ENCODE results near the gene ITGAV.
A peak's percentile ranks its signal among the peaks of the same experiment; 100 is the strongest.

ITGAV gene

DNA sequence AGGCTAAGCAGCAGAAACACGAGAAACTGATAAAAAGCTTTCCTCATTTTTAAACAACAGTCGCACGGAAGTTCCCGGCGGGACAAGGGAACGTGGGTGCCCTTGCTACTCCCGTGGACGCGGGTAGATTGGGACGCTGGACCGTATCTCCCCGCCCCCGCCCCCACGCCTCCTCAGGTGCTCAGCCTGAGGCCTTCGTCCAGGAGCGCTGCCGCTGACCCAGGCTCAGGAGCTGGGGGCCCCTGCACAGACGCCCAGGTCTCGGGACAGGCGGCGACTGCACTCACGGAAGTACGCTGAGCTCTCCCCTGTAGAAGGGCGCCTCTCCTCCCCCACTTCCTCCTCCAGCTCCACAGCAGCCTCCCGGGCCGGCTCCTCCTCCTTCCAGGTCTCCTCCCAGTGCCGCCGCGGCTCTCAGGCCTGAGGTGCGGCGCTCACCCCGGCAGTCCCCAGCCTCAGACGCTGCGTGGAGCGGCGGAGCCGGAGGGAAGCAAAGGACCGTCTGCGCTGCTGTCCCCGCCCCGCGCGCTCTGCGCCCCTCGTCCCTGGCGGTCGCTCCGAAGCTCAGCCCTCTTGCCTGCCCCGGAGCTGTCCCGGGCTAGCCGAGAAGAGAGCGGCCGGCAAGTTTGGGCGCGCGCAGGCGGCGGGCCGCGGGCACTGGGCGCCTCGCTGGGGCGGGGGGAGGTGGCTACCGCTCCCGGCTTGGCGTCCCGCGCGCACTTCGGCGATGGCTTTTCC is at the start of gene ITGAV:
ITGAV (plus strand) TSS at position 445 of the 738 bp plus-strand sequence; CDS start at position 728, 283 bp downstream.
- ATAC-seq, result peak; percentile 99
- peak within 1 kb of the TSS; percentile 88 for H3K4me3 Mint-ChIP-seq
- H3K9me3 Mint-ChIP-seq, result no peaks in the 10 kb centered on the region
- peaks cover 31% of the 10 kb centered on the region for H3K4me1 Mint-ChIP-seq
- no peaks in the 10 kb centered on the region for H3K36me3 Mint-ChIP-seq (ENCODE audit: low read depth)
- H3K27ac Mint-ChIP-seq, result peak within 1 kb of the TSS; percentile 79
- H3K27me3 Mint-ChIP-seq, result no peaks in the 10 kb centered on the region
- peak; percentile 84 for DNase-seq

DNA sequence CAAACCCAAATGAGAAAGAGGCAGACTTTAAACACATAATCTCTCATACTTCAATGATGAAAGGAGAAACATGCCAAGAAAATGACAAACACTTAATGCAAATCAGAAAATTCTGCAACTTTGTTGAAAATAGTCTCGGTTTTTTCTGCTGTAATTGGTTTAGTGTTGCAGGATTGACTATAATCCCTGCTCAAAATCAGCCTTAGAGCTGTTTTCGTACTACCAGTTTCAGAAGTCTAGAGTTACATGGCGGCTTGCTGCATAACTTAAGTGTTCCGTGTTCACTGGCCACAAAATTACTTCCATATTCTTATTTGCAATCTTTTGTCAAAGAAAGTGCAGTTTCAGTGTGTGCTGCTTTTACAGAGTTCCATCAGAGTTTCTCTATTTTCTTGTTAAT is 48.9 kb upstream of the ITGAV start:
- Mint-ChIP-seq H3K27me3 (peaks cover 6% of the 10 kb centered on the region), H3K4me1 (no peaks in the 10 kb centered on the region), H3K4me3 (no peak overlapping the region), H3K27ac (no peak overlapping the region), H3K9me3 (no peaks in the 10 kb centered on the region), H3K36me3 (ENCODE audit: low read depth) (no peaks in the 10 kb centered on the region)
- DNase-seq (no peak), ATAC-seq (no peak)

DNA sequence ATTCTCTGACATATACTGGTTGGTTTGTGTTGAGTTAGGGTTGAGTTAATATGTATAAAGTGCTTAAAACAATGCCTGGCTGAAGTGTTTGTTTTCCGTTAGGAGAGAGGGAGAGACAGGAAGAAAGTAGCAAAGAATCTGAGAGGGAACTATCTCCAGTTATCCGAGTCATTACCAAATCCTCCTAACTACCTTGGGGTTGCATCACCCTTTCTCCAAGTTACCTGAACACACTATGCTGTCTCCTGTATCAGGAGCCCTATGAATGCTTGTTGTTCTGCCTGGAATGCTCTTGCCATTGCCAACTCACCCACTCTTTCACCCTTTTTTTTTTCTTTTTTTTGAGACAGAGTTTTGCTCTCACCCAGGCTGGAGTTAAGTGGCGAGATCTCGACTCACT is 47.9 kb upstream of the ITGAV start:
- Mint-ChIP-seq H3K9me3 (no peaks in the 10 kb centered on the region), H3K36me3 (ENCODE audit: low read depth) (no peaks in the 10 kb centered on the region), H3K27me3 (peaks cover 4% of the 10 kb centered on the region), H3K27ac (no peak overlapping the region), H3K4me3 (no peak overlapping the region), H3K4me1 (no peaks in the 10 kb centered on the region)
- DNase-seq, result no peak
- no peak for ATAC-seq

DNA sequence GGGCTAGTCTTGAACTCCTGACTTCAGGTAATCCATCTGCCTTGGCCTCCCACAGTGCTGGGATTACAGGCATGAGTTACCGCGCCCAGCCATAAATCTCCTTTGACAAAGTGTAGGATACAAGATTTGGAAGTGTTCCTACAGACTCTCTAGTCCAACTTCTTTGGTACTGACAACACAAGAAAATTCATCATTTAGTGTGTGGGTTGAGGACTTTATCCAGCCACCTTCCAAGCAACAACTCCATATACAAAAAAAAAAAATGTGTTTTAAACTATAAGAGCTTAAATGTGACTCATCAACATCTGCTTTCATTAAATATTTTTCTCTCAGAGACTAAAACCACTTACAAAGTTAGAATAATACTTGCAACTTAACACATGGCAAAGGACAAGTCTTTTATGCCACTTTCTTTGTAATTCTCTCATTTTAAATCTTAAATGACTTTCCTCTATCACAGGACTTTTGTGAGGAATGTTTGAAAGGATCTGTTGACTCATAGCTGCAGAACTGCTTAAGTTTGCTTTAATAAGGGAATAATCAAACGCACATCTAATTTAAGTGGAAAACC is 46.2 kb upstream of the ITGAV start:
- Mint-ChIP-seq H3K4me3 (no peak overlapping the region), H3K27ac (no peak overlapping the region), H3K4me1 (no peaks in the 10 kb centered on the region), H3K36me3 (ENCODE audit: low read depth) (no peaks in the 10 kb centered on the region), H3K9me3 (no peaks in the 10 kb centered on the region), H3K27me3 (peaks cover 2% of the 10 kb centered on the region)
- DNase-seq (no peak), ATAC-seq (no peak)

DNA sequence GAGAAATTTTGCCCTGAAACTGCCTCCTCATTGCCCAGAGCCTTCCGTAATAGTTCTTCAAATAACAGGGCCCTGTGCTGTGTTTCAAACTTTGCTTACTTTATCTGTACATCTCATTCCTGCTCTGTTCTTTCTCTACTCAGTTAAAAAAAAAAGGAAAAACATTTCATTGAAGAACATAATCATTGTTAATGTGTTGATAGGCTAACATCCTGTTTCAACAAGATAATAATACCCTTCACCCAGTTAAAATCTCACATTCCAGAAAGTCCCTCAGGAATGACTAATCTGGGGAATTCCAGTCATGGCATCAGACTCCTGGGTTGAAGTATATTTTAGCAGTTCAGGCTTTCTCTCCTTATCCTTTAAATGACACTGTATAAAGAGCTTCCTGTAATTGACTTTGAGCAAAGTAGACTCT is 45.6 kb upstream of the ITGAV start:
- DNase-seq (no peak), ATAC-seq (no peak)
- Mint-ChIP-seq H3K36me3 (ENCODE audit: low read depth) (no peaks in the 10 kb centered on the region), H3K4me3 (no peak overlapping the region), H3K27me3 (peaks cover 2% of the 10 kb centered on the region), H3K4me1 (no peaks in the 10 kb centered on the region), H3K27ac (no peak overlapping the region), H3K9me3 (no peaks in the 10 kb centered on the region)

DNA sequence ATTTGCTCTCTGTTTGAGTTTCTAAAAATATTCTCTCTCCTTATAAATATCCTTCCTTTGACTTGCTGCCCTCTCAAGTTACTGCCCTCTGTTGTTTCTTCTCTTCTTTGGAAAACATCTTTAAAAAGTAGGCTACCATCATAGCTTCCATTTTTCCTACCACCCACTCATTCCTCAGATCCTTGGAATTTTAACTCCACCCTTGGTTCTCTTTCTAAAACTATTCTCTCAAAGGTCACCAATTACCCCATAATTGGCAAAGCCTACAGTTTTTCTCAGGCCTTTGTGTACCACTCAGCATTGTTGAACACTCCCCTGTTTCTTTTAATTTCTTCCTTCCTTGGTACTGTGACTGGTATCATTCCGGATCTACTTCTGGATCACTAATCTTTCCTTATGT is 43.0 kb upstream of the ITGAV start:
- DNase-seq (no peak), ATAC-seq (no peak)
- Mint-ChIP-seq H3K9me3 (no peaks in the 10 kb centered on the region), H3K4me1 (no peaks in the 10 kb centered on the region), H3K27ac (no peak overlapping the region), H3K27me3 (peaks cover 2% of the 10 kb centered on the region), H3K4me3 (no peak overlapping the region), H3K36me3 (ENCODE audit: low read depth) (no peaks in the 10 kb centered on the region)

DNA sequence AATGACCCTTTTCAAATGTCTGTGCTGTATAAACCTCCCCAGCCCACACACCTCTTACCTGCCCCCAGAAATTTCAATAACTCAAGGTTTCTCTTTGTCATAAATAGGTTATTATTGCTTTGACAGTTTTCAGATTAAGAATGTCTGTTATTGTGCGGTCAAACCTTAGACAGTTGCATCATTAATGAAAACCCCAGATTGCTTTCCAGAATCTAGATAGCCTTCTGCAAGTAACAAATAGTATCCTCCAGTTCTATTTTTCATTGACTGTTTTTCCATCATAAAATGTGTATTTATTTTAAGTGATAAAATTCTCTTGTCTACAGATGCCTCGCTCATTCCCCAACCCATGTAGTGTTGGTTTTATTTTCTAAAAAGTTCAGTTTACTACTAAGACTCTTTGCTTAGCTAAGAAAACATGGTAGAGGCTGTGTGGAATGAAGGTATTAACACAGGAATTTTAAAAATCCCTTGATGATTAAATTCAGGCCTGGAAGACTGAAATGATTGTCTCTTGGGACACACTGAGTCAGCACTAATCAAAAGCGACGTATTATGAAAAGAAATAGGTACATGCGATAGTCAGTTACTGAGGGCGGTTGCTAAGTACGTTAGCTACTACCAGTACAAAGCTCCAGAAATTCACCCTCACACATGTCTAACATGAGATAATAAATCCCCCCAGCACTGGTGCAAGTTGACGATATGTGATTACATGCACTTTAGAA is 38.4 kb upstream of the ITGAV start:
- no peaks in the 10 kb centered on the region for H3K36me3 Mint-ChIP-seq (ENCODE audit: low read depth)
- H3K4me1 Mint-ChIP-seq, result no peaks in the 10 kb centered on the region
- no peak for DNase-seq
- H3K9me3 Mint-ChIP-seq, result no peaks in the 10 kb centered on the region
- H3K27ac Mint-ChIP-seq, result no peak overlapping the region
- H3K27me3 Mint-ChIP-seq, result peaks cover 2% of the 10 kb centered on the region
- H3K4me3 Mint-ChIP-seq, result no peak overlapping the region
- no peak for ATAC-seq

DNA sequence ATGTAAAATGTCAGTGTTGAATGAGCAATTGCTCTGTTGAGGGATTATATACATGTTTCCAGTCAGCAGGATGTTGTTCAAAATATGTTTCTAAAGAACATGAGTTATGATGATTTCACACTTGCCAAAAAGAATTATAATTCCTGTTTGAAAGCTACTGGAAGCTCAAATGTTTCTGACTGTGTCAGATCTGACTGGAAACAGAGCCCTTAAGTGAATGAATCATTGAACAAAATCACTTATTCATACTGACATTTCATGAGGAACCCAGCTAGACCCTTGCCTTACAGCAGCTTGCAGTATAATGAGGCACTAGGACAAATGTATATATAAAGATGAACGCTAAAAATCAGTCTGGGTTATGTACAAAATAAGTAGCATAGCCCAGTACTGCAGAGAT is 35.4 kb upstream of the ITGAV start:
- Mint-ChIP-seq H3K9me3 (no peaks in the 10 kb centered on the region), H3K4me3 (no peak overlapping the region), H3K27me3 (peaks cover 2% of the 10 kb centered on the region), H3K4me1 (no peaks in the 10 kb centered on the region), H3K36me3 (ENCODE audit: low read depth) (no peaks in the 10 kb centered on the region), H3K27ac (no peak overlapping the region)
- DNase-seq, result no peak
- ATAC-seq, result no peak

DNA sequence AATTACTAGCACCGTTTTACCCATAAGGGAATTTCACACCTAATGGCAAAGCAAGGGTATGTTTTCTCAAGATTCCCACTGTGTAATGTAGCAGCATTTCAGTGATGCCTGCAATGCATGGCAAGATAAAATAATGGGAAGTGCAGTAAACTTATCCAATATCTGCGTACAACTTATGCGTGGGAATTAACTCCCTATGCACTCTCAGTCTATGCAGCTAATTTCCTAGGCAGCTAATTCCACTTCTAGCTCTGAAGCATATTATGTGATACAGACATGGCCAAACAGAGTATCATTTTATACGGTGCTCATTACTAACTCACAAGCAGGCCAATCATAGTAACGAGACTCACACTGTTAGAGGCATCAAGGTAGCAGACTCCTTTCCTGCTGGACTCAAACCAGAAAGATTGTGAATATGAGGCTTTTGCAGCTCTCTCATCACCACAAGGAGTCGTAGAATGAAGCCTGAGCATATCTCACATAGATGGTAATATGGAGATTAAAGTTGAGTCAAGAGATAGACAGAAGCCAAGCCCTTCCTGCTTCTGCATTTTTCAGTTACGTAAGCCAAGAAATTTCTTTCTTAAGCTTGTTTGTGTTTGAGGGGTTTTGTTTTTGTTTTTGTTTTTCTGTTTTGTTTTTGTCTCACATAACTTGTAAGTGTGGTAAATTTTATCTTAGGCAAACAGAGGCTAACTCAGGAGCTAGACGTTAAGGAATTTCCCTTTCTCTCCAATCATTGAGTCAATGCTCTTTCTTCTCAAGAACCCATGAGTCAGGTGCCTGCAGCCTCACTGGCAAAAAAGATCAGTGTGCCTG is 34.8 kb upstream of the ITGAV start:
- Mint-ChIP-seq H3K36me3 (ENCODE audit: low read depth) (no peaks in the 10 kb centered on the region), H3K27ac (no peak overlapping the region), H3K9me3 (no peaks in the 10 kb centered on the region), H3K27me3 (peaks cover 5% of the 10 kb centered on the region), H3K4me3 (no peak overlapping the region), H3K4me1 (no peaks in the 10 kb centered on the region)
- DNase-seq (no peak), ATAC-seq (no peak)

DNA sequence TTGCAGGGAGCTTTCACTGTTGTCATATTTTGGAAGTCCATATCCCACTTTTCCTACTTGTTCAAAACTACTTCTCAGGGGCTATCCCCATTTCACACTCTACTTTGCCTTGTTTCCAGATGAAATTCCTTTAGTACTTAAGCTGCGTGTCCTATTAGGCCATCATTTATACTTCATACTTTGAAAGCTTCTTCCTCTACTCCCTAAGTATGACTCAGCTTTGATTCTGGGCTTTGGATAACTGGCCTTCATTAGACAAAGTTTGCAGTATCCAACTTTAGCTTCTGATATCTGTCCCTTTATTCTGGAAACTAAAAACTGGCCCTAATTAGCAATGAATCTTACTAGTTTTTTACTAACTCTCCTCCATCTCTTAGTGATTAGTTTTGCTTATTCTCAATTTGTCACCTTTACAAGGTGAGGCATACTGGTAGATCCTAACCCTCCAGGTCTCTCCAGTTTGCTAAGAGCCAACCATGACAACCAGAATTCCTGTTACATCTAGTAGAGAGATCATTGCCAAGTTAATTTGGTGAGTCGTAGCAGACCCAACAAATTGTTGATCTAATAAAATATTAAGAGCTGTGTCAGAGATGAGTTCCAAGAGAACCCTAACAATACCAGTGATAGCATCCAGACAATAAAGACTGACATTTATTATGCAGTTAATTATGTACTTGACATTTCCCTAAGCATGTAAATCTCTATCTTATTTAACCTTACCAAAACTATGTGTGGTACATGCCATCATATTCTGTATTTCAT is 31.2 kb upstream of the ITGAV start:
- Mint-ChIP-seq H3K4me1 (no peaks in the 10 kb centered on the region), H3K9me3 (no peaks in the 10 kb centered on the region), H3K36me3 (ENCODE audit: low read depth) (no peaks in the 10 kb centered on the region), H3K27me3 (peaks cover 6% of the 10 kb centered on the region), H3K27ac (no peak overlapping the region), H3K4me3 (no peak overlapping the region)
- no peak for ATAC-seq
- no peak for DNase-seq

DNA sequence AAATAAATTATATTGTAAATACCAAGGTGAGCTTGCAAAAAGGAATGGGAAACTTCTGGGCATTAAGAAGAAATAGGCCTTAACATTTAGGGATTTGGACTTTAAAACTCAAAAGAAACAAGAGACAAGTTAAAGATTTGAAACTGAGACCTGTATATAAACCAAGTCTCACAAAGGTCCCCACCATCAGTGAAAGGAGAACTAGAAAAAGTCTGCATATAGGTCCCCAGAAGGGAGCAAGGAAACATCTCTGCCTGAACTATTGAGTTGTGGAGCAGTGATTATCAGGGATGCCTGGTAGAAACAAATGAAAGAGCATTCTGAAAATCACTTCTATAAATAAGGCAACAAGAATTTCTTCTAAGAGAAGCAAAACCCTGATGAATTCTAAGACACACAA is 30.5 kb upstream of the ITGAV start:
- DNase-seq, result no peak
- Mint-ChIP-seq H3K9me3 (no peaks in the 10 kb centered on the region), H3K4me3 (no peak overlapping the region), H3K4me1 (no peaks in the 10 kb centered on the region), H3K27ac (no peak overlapping the region), H3K27me3 (peaks cover 6% of the 10 kb centered on the region), H3K36me3 (ENCODE audit: low read depth) (no peaks in the 10 kb centered on the region)
- ATAC-seq, result no peak

DNA sequence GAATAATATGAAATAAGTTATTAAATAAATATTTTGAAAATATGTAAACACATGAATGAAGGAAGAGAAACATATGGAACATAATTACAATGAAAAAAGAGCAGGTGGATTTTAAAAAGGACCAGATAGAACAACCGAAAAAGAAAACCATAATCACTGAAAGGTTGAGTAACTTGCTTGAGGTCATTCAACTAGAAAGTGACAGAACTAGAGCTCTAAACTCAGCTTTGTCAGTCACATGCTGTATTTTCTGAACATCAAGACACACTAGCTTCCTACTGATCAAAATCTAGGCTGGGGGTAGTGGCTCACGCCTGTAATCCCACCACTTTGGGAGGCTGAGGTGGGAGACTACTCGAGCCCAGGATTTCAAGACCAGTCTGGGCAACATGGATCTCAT is 30.0 kb upstream of the ITGAV start:
- Mint-ChIP-seq H3K4me1 (no peaks in the 10 kb centered on the region), H3K9me3 (no peaks in the 10 kb centered on the region), H3K27me3 (peaks cover 7% of the 10 kb centered on the region), H3K36me3 (ENCODE audit: low read depth) (no peaks in the 10 kb centered on the region), H3K27ac (no peak overlapping the region), H3K4me3 (no peak overlapping the region)
- ATAC-seq, result no peak
- no peak for DNase-seq

DNA sequence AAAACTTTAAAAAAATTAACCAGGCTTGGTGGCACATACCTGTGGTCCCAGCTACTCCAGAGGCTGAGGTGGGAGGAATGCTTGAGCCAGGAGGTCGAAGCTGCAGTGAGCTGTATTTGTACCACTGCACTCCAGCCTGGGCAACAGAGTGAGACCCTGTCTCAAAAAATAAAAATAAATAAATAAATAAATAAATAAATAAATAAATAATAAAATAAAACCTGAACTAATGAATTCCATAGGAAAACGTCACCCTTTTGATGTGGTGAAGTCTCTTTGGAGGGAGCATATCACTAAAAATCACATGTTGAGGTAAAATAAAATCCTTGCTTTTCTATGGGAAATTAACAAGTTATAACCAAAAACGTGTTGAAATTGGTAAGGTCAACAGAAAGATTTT is 29.6 kb upstream of the ITGAV start:
- DNase-seq (no peak), ATAC-seq (no peak)

More for the DNA sequence above, 29.6 kb upstream of the ITGAV start:
- H3K9me3 Mint-ChIP-seq, result no peaks in the 10 kb centered on the region
- H3K4me3 Mint-ChIP-seq, result no peak overlapping the region
- no peaks in the 10 kb centered on the region for H3K36me3 Mint-ChIP-seq (ENCODE audit: low read depth)
- H3K27ac Mint-ChIP-seq, result no peak overlapping the region
- peaks cover 9% of the 10 kb centered on the region for H3K27me3 Mint-ChIP-seq
- H3K4me1 Mint-ChIP-seq, result no peaks in the 10 kb centered on the region

Data from activated naive CD8-positive, alpha-beta T cell treated with anti-CD3 and anti-CD28 coated beads, Interleukin-2, amount 50 U/mL, for 24 hours (primary cell).